Measurements from ENCODE around the gene SSBP3.

The SSBP3 gene

GRCh38 chr1:54283635-54284385, 122.4 kb downstream of the SSBP3 start:
- CTCF ChIA-PET, result no interaction called here
- POLR2A ChIA-PET, result no interaction called here
- DNase-seq (ENCODE audit: extremely low spot score), result no peak
- TF ChIP-seq SUZ12 (IDR thresholded peaks at IDR 0.05) (no peak), ZNF384 (IDR thresholded peaks at IDR 0.05) (0 out of 2 replicates have a peak, but pooled peaks have one; percentile 48)

GRCh38 chr1:54282101-54282847, 123.9 kb downstream of the SSBP3 start:
- ChIA-PET CTCF (no interaction called here), POLR2A (no interaction called here)
- TF ChIP-seq ARNT (IDR thresholded peaks at IDR 0.05), result no peak
- no peak for TF ChIP-seq HDGF (IDR thresholded peaks at IDR 0.05; ENCODE audit: borderline replicate concordance)
- TF ChIP-seq ZNF384 (IDR thresholded peaks at IDR 0.05), result no peak
- no peak for TF ChIP-seq L3MBTL2 (conservative IDR thresholded peaks at IDR 0.05)
- no peak for TF ChIP-seq TARDBP (IDR thresholded peaks at IDR 0.05)
- TF ChIP-seq SUZ12 (IDR thresholded peaks at IDR 0.05), result no peak
- TF ChIP-seq FOXM1 (IDR thresholded peaks at IDR 0.05; ENCODE audit: borderline replicate concordance), result no peak
- no peak for TF ChIP-seq ELF4 (IDR thresholded peaks at IDR 0.05)
- no peak for TF ChIP-seq FOXA1 (IDR thresholded peaks at IDR 0.05)
- TF ChIP-seq FOXK2 (IDR thresholded peaks at IDR 0.05), result no peak
- TF ChIP-seq SP1 (IDR thresholded peaks at IDR 0.05), result no peak
- no peak for TF ChIP-seq LEF1 (IDR thresholded peaks at IDR 0.05; ENCODE audit: borderline replicate concordance)
- no peak for TF ChIP-seq CTBP1 (IDR thresholded peaks at IDR 0.05; ENCODE audit: borderline replicate concordance)
- TF ChIP-seq NFRKB (IDR thresholded peaks at IDR 0.05), result no peak
- no peak for TF ChIP-seq BHLHE40 (IDR thresholded peaks at IDR 0.05; ENCODE audit: borderline replicate concordance)
- no peak for DNase-seq (ENCODE audit: extremely low spot score)

- POLR2A ChIA-PET, result no interaction called here
- DNase-seq (ENCODE audit: extremely low spot score), result no peak
- CTCF ChIA-PET, result no interaction called here
- TF ChIP-seq L3MBTL2 (conservative IDR thresholded peaks at IDR 0.05), result no peak
- TF ChIP-seq FOXK2 (IDR thresholded peaks at IDR 0.05), result no peak
- TF ChIP-seq ZNF384 (IDR thresholded peaks at IDR 0.05), result no peak
- no peak for TF ChIP-seq FOXA1 (IDR thresholded peaks at IDR 0.05)
- TF ChIP-seq HDGF (IDR thresholded peaks at IDR 0.05; ENCODE audit: borderline replicate concordance), result no peak
- TF ChIP-seq NFRKB (IDR thresholded peaks at IDR 0.05), result no peak
- no peak for TF ChIP-seq PKNOX1 (IDR thresholded peaks at IDR 0.05)
- TF ChIP-seq TARDBP (IDR thresholded peaks at IDR 0.05), result no peak
- no peak for TF ChIP-seq CTBP1 (IDR thresholded peaks at IDR 0.05; ENCODE audit: borderline replicate concordance)
- TF ChIP-seq BHLHE40 (IDR thresholded peaks at IDR 0.05; ENCODE audit: borderline replicate concordance), result no peak
- no peak for TF ChIP-seq ELF4 (IDR thresholded peaks at IDR 0.05)
- no peak for TF ChIP-seq LEF1 (IDR thresholded peaks at IDR 0.05; ENCODE audit: borderline replicate concordance)
- no peak for TF ChIP-seq ARNT (IDR thresholded peaks at IDR 0.05)
- no peak for TF ChIP-seq SUZ12 (IDR thresholded peaks at IDR 0.05)
These were observed 125.5 kb downstream of the SSBP3 start for GRCh38 chr1:54280651-54281050.

- CTCF ChIA-PET, result no interaction called here
These were observed 126.7 kb downstream of the SSBP3 start for GRCh38 chr1:54279457-54279856.

GRCh38 chr1:54278941-54279422, 127.2 kb downstream of the SSBP3 start:
- CTCF ChIA-PET, result interaction anchor here (0.7 kb wide), 1 partner anchor 12 kb away, joined by 3 read pairs; no protein-coding TSS in a partner anchor
- no peak for DNase-seq (ENCODE audit: extremely low spot score)
- POLR2A ChIA-PET, result no interaction called here
- TF ChIP-seq LEF1 (IDR thresholded peaks at IDR 0.05; ENCODE audit: borderline replicate concordance) (no peak), FOXA1 (IDR thresholded peaks at IDR 0.05) (no peak), FOXK2 (IDR thresholded peaks at IDR 0.05) (no peak), ELF4 (IDR thresholded peaks at IDR 0.05) (no peak), BHLHE40 (IDR thresholded peaks at IDR 0.05; ENCODE audit: borderline replicate concordance) (no peak), SUZ12 (IDR thresholded peaks at IDR 0.05) (no peak)

More at GRCh38 chr1:54279457-54279856, 126.7 kb downstream of the SSBP3 start:
- DNase-seq (ENCODE audit: extremely low spot score), result no peak
- POLR2A ChIA-PET, result no interaction called here
- TF ChIP-seq FOXA1 (IDR thresholded peaks at IDR 0.05), result no peak
- TF ChIP-seq TARDBP (IDR thresholded peaks at IDR 0.05), result no peak
- TF ChIP-seq FOXM1 (IDR thresholded peaks at IDR 0.05; ENCODE audit: borderline replicate concordance), result no peak
- no peak for TF ChIP-seq SUZ12 (IDR thresholded peaks at IDR 0.05)
- TF ChIP-seq PKNOX1 (IDR thresholded peaks at IDR 0.05), result no peak

- CTCF ChIA-PET, result interaction anchor here (0.5 to 0.6 kb wide), 2 partner anchors 36 to 71 kb away, joined by 3 read pairs; no protein-coding TSS in a partner anchor
- no peak for TF ChIP-seq PKNOX1 (IDR thresholded peaks at IDR 0.05)
- no peak for TF ChIP-seq HDGF (IDR thresholded peaks at IDR 0.05; ENCODE audit: borderline replicate concordance)
- TF ChIP-seq CTBP1 (IDR thresholded peaks at IDR 0.05; ENCODE audit: borderline replicate concordance), result no peak
- TF ChIP-seq NFRKB (IDR thresholded peaks at IDR 0.05), result no peak
- TF ChIP-seq ZNF384 (IDR thresholded peaks at IDR 0.05), result no peak
- TF ChIP-seq SUZ12 (IDR thresholded peaks at IDR 0.05), result no peak
- TF ChIP-seq ARNT (IDR thresholded peaks at IDR 0.05), result no peak
- TF ChIP-seq LEF1 (IDR thresholded peaks at IDR 0.05; ENCODE audit: borderline replicate concordance), result no peak
- TF ChIP-seq L3MBTL2 (conservative IDR thresholded peaks at IDR 0.05), result no peak
- POLR2A ChIA-PET, result no interaction called here
- DNase-seq (ENCODE audit: extremely low spot score), result no peak
These were observed 128.5 kb downstream of the SSBP3 start for GRCh38 chr1:54277451-54278341.

All from HEK293T (cell line).